Kidney glomerular epithelial cell (primary cell): Measurements from ENCODE around the gene SLC2A5.
"Not testable (repeated sequence)": the region's sequence is repeated elsewhere in the genome, so short reads cannot be mapped to it uniquely, and the experiment has no call there.

ENCODE experiments used
- DNase-seq: peaks from one replicate; lab custom pipeline; 2025; lab: John Stamatoyannopoulos, UW

Gene SLC2A5

DNA sequence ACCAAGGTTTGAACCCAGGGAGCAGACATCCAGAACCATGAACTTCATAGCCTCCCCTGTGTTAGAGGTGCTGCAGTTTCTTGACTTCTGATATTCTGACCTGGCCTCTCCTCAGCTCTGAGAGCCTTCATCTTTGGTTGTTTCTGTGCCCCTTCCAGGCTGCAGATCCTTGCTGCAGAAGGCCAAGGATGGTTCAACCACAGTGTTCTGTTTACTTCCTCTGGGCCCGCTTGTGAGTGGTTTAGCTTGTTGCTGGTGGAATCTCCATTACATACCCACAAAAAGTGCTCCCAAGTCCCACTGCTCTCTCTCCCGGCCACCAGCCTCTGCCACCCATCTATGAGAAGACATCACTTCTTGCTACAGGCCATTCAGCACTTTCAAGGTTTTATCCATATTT is 34.2 kb downstream of the SLC2A5 start:
- DNase-seq: no peak

GRCh38 chr1:9033363-9033762 is 36.1 kb downstream of the SLC2A5 start:
- no peak for DNase-seq

DNA sequence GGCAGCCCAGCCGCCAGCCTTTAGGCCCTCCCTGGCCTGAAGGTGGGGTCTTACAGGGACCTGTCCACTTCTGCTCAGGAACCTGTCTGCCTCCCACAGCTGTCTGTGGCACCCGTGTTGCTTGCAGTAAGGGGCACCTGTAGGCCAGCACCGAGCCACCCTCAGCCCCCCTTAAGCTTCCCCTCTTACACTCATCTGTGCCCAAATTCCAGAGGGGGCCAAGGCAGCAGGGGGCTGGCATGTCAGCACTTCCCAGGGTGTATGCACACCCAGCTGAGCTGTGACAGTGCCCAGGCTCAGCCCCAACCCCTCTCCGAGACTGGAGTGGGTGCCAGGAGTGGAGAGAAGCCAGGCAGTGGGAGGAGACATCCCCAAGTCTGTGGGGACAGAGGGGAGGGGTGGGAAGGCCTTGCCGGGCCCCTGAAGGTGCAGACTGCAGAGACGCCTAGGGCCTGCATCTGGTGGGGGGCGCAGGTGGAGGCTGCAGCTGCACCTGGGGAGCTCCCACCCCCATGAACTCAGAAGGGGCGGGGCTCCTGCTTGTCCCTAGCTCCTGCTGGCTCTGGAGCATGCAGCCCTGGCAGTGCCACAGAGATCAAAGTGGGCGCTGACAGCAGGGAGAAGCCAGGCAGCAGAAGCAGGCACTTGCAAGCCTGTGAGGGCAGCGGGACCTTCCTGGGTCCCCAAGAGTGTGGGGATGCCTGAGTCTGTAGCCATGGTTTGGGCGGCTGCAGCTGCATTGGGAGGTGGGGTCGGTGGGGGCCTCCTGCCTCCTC is 37.8 kb downstream of the SLC2A5 start:
- no peak for DNase-seq

DNA sequence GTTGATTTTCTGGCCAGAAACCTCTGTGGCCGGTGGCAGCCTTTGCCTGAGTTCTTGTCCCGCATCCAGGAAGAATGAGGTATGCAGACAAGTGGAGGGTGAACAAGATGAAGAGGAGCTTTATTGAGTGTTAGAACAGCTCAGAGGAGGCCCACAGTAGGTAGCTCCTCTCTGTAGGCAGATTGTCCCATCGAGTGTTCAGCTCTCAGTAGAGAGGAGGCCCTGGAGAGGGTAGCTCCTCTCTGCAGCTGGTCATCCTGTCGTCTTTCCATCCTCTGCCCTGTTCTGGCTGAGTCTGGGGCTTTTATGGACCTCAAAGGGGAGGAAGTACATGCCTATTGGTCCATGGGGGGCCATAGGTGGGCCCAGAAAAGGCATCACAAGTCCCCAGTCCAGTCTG is 38.4 kb downstream of the SLC2A5 start:
- not testable (repeated sequence) for DNase-seq

GRCh38 chr1:9028921-9029705 is 40.3 kb downstream of the SLC2A5 start:
- DNase-seq: no peak

- DNase-seq: no peak
Observed at GRCh38 chr1:9027307-9027706, 42.1 kb downstream of the SLC2A5 start.

DNA sequence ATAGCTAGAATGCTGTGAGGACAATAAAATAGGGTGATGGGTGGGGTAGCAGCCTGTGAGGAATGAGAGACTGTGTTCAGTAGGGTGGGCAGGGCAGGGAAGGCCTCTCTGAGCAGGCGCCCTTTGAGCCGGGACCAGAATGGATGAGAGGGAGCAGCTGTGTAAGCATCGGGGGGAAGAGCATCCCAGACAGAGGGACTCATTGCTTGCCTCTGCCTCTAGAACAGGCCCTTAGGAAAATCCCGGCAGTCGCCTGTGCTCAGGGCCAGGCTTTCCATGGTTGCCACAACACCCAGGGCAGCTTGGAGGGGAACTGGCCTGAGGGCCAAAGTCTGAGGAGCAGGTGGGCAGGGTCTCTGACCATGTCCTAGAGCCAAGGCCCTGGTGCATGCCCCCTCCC is 44.0 kb downstream of the SLC2A5 start:
- no peak for DNase-seq

GRCh38 chr1:9024837-9025236 is 44.6 kb downstream of the SLC2A5 start:
- no peak for DNase-seq

GRCh38 chr1:9022773-9023172 is 46.7 kb downstream of the SLC2A5 start:
- no peak for DNase-seq

GRCh38 chr1:9022026-9022738 is 47.3 kb downstream of the SLC2A5 start:
- DNase-seq: not testable (repeated sequence)

DNA sequence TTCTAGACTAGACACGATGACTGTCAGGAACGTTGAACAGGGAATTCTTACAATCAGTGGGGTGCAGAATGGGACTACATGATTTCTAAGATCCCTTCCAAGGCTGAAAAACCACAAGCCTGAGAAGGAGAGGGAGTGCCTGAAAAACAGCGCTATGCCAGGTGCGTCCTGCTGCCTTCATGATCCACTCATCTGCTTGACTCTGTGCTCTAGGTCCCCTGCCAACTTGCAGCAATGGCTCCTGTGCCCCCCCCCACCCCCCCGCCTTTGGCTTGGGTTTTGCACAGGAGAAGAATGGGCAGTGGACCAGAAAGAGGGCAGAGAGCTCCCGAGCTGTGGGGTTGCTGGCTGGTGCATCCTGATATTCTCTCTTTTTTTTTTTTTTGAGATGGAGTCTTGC is 49.1 kb downstream of the SLC2A5 start:
- no peak for DNase-seq

DNA sequence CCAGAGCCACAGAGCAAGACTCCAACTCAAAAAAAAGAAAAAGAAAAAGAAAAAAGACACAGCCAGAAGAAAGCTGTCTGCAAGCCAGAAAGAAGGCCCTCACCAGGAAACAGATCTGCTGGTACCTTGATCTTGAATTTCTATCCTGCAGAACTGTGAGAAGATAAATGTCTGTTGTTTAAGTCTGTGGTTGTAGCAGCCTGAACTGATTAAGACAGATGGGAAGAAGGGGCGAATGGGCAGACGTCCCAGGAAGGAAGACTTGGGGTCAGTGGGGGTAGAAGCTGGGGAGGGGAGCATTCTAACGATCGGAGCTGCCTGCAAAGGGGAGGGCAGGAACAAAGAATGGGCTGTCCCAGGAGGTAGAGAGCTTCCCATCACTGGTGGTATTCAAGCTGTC is 49.5 kb downstream of the SLC2A5 start:
- DNase-seq: no peak

DNA sequence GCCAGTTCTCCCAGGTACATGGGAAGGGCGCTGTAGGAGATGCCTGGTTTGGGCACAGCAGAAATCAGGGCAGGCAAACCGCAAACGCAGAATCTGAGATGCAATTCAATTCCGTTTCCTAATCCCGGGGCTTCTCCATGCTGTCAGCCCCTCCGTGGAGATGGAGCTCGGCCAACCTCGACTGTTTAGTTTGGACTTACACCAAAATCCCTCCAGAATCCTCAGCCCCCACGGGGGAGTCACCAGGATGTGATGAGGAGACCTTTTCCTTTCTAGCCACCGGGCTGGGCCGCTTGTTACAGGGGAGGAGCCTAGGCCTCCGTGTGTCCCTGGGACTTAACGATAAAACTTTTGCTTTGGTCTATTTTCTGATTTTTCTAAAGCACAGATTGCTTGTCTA is 51.1 kb downstream of the SLC2A5 start:
- no peak for DNase-seq

- no peak for DNase-seq
Observed at GRCh38 chr1:9016455-9016854, 53.0 kb downstream of the SLC2A5 start.

- no peak for DNase-seq
Observed at GRCh38 chr1:9014475-9015375, 54.7 kb downstream of the SLC2A5 start.

- no peak for DNase-seq
Observed at GRCh38 chr1:9013819-9014218, 55.6 kb downstream of the SLC2A5 start.

- DNase-seq: no peak
Observed at GRCh38 chr1:9010781-9011323, 58.6 kb downstream of the SLC2A5 start.

- no peak for DNase-seq
Observed at GRCh38 chr1:9009438-9010370, 59.7 kb downstream of the SLC2A5 start.

GRCh38 chr1:9008236-9008635 is 61.2 kb downstream of the SLC2A5 start:
- DNase-seq: no peak

- no peak for DNase-seq
Observed at GRCh38 chr1:9006956-9007615, 62.3 kb downstream of the SLC2A5 start.
